GM21717 (cell line): Measurements from ENCODE around the gene PPP1R12C.
"Not testable (repeated sequence)": the region's sequence is repeated elsewhere in the genome, so short reads cannot be mapped to it uniquely, and the experiment has no call there.

ENCODE experiments used
- ATAC-seq: cut with Tn5 transposase; IDR thresholded peaks from one replicate; pipeline ENCODE4 v1.9.1; 2021; ENCODE audit warnings: mild to moderate bottlenecking, moderate library complexity; ENCODE audit not compliant: unreplicated experiment

PPP1R12C gene

DNA sequence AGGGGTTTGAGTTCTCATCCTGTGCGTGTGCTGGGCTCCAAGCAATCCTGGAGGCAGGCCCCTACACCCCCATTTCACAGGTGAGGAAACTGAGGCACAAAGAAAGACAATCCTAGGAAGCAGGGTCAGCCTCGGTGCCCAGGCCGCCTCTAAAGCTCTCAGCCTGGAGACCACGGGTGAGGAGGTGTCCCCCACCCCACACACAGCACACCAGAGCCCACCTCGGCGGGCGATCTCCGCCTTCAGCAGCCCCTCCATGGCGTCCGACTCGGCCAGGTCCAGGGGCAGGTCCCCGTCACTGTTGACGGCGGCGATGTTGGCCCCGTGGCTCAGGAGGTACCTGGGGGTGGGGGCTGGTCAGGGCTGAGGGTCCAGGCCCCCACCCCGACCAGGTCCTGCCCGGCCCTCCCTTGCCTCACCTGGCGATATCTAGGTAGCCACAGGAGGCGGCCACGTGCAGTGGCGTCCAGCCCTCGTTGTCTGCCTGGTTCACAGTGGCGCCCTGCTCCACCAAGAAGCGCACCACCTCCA, 5.1 kb downstream of the PPP1R12C start:
- ATAC-seq: no peak

DNA sequence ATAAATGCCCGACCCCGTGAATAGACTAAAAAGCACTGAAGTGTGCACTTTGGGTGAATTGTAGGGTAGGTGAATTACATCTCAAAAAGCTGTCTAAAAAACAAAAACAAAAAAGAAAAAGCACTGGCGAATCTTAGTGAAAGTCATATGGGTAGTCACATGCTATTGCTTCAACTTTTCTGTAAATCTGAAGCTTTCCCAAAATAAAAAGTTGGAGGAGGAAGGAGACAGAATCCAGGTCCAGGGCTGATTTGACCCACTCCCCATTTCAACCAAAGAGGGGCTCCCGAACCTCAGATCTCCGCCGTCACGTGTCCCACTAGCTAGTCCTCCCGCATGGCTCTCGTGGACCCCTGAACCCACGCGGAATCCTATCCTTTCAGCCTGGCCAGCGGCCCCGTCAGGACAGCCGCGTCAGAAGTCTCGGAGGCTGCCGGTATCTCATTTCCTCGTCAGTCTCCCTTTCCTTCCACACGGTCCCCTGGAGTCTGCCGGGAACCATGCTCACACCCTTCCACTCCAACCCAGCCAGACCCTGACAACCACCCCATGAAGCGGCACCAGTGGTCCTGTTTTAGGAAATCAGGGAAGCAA, 6.1 kb downstream of the PPP1R12C start:
- ATAC-seq: no peak

DNA sequence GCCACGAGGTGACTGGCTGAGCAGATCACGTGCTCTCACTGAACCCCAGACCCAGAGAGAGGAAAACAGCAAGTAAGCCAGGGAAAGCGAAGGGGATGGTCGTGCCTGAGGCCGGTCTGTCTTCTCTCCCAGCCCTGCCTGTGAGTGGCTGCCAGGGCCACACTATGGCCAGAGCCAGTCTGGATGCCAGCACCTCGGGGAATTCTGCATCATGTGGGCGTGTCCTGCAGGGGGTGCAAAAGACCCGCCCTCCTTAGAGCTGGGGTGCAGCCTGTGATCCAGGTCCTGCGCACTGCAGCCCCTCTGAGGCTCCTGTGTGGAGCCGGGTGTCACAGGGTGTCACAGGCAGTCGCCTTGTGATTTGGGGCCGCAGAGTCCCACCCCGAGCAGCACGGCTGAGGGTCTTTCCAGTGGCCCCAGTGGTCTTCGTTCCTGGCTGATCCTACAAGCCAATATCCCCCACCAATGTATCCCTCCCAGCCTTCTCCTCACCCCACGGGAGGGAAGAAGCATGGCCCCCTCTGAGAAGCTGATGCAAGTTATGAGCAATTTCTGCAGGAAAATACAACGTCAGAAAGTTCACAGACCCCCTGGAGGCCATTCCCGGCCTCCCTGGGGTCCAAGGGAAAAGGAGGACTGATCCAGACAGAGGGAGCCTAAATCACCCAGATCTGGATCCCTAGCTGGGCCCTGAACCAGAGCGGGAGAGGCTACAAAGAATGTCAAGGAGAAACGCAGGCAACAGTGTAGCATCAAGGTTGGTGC, 7.7 kb downstream of the PPP1R12C start:
- ATAC-seq: no peak

DNA sequence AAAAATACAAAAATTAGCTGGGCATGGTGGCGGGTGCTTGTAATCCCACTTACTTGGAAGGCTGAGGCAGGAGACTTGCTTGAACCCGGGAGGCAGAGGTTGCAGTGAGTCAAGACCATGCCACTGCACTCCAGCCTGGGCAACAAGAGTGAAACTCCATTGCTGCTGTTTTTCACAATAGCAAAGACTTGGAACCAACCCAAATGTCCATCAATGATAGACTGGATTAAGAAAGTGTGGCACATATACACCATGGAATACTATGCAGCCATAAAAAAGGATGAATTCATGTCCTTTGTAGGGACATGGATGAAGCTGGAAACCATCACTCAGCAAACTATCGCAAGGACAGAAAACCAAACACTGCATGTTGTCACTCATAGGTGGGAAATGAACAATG, 10.2 kb downstream of the PPP1R12C start:
- ATAC-seq: not testable (repeated sequence)

DNA sequence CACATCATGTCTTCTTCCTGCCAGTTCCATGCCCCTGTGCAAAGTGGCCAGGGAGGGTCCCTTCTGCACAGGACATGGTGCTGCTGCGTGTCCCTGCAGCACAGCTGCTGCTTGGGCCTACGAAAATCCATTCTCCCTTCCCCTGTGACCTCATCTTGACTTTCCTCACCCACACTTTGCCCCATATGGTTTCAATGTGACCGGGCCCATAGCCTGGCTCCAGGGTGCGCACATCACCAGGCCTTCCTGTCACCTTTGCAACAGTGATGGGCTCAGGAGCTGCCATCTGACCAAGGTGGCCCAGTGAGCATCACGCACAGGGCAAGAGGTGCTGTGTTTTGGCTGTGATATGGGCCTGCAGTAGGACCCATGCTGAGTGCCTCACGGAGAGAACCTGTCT, 10.8 kb downstream of the PPP1R12C start:
- no peak for ATAC-seq

GRCh38 chr19:55105237-55105636, 12.2 kb downstream of the PPP1R12C start:
- ATAC-seq: no peak

GRCh38 chr19:55103190-55103589, 14.2 kb downstream of the PPP1R12C start:
- ATAC-seq: no peak

GRCh38 chr19:55101261-55101660, 16.2 kb downstream of the PPP1R12C start:
- ATAC-seq: no peak

DNA sequence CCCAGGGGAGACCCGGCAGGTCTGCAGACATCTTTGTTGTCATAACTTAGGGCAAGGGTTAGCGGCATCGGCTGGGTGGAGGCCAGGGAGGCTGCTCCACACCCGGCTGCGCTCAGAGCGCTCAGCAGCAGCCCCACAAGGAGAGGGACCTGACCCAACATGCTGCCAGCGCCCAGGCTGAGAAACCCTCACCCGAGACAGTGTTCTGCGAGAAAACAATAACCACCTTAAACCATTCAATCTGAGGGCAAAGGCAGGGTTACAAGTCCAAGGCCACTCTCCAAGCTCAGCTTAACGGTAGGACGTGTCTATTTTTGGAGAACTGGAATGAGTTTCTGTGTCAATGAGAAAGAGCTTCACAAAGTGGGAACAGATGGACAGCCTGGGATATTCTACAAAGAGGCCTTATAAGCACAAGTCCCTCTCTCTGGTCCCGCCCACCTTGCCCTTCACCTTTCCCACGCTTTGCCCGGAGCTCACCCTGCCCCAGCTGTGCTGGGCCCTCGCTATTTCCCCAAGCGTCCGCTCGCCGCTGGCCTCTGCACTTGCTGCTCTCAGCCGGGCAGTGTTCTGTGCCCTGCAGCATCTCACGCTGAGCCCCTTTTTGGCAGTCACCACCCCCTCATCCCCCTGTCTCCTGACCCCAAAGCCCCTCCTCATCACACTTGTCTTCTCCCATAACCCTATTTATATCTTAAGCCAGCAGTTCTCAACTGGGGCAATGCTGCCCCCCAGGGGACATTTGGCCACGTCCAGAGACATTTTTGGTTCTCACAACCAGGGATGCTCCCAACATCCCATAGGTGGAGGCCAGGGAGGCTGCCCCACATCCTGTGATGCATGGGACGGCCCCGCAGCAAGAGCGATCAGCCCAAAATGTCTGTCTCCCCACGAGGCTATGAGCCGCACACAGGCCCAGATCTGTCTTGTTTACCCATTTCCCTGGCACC, 17.6 kb downstream of the PPP1R12C start:
- no peak for ATAC-seq

DNA sequence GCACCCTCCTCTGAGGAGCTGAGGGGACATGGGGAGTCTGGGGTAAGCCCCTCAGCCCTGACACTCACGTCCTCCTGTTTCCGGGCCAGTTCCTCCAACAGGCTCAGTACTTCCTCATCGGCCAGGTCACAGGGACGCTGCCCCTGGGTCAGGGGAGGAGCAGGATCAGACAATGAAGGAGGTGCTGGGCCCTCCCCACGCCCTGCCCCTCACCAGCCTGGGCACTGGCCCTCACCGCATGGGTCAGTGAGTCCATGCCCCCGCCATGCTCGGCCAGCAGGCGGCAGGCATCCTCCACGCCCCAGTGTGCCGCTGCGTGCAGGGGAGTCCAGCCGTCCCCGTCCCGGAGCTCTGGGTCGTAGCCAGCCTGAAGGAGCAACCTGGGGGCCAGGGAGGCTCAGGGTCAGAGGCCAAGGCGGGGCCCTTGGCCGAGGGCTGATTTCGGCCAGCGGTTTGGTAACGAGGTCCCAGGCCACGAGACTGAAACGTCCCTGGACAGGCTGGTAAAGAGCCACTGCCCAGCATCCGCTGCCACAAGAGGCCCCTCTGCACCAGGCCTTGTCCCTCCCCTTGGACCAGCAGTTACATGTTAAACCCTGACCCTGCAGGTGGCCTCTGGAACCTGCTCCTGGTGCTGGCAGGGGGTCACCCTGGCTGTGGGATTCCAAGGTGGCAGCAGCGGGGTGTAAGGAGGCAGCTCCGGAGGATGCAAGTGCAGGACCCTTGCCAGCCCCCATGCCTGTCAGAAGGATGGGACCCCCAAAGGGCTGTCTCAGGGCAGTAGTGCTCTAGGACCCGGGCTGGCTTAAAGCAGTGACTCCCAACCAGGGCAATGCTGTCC, 18.5 kb downstream of the PPP1R12C start:
- no peak for ATAC-seq

GRCh38 chr19:55097864-55098715, 19.3 kb downstream of the PPP1R12C start:
- no peak for ATAC-seq

DNA sequence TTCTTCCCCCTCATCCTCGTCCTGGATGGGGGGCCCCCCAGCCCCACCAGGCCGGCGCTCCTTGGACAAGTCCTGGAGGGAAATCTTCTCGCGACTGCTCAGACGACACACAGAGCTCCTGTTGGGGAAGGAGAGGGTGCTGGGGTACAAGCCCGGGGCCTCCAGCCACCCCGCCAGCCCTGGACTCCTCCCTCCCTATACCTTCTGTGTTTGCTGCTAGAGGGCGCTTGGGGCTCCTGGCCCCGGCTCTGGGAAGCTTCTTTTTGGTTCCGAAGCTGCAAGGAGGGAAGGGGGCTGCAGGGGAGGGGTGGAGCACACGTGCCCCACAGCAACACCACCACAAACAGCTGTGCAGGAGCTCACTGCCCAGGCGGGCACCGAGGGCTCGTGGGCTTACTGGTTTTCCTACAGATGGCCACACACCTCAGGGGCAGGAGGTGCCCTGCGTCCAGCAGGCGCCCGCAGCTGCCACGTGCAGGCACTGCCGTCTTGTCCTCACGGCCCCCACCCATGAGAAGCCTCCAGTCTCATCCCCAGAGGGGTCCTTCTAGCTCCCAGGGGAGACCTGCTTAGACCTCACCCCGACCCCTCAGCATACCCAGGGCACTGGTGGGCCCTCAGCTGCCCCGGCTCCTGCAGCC, 21.3 kb downstream of the PPP1R12C start:
- ATAC-seq: no peak

DNA sequence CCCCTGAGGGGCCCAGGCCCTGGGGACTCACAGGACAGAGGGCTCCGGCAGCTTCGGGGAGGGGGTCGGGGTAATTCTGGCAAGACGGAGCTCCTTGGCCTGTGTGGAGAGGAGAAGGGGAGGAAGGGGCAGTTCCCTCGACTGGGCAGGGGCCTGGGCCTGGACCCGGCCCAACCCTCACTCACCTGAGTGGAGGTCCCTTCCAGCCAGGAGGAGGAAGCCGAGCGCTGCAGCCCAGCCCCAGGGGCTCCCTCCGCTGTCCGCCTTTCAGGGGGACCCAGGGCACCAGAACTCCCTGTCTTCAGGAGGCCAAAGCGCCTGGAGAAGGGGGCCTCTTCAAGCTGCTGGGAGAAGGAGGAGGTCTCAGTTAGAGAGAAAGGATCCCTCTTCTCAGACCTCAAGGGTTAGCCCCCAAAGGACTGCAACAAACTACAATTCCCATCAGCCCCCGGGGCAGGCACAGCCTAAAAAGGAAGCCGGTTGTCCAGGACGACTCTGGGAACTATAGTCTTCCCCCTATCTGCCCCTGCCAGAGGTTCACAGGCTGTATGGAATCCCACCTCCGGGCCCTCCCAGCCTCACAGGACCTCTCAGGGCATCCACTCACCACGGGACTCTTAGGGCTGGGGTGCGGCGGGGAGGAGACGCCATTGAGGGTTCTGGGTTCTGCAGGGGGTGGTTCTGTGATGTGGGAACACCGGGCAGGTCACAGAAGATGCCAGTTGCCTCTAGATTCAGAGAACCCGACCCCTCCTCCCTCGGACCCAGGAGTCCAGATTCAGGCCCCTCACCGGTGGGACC, 22.0 kb downstream of the PPP1R12C start:
- no peak for ATAC-seq

DNA sequence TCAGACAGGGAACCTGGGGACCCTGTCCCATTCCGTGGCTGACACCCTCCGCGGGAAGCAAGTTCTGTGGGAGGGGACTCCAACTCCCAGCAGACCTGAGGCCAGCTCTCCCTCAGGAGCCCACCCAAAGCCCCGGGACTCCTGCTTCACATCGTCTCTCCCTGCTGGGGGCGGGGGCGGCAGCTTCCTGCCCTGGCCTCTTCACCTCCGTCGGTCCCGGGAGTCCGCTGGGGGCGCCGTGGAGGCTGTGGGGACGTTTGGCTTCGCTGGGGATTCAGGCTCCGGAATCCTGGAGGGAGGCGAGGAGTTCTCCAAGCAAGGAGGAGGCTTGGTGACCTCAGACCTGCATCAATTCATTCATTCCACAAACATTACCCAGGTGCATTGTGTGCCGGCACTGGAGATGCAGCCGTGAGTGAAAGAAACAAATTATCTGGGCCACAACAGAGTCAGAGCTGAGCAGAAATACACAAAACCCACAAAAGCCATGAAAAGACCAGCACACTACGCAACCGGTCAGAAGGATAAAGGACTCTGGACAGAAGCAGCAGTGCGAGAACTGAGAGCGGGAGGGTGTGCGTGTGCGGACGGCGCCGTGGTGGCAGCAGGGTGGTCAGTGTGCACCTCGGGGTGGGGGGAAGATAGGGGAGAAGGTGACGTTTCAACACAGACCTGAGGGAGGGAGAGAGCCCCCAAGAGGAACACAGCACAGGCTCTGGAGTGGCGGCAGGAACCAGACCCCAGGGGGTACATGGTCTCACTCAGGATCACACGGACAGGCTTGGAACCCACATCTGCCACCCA, 22.8 kb downstream of the PPP1R12C start:
- no peak for ATAC-seq

DNA sequence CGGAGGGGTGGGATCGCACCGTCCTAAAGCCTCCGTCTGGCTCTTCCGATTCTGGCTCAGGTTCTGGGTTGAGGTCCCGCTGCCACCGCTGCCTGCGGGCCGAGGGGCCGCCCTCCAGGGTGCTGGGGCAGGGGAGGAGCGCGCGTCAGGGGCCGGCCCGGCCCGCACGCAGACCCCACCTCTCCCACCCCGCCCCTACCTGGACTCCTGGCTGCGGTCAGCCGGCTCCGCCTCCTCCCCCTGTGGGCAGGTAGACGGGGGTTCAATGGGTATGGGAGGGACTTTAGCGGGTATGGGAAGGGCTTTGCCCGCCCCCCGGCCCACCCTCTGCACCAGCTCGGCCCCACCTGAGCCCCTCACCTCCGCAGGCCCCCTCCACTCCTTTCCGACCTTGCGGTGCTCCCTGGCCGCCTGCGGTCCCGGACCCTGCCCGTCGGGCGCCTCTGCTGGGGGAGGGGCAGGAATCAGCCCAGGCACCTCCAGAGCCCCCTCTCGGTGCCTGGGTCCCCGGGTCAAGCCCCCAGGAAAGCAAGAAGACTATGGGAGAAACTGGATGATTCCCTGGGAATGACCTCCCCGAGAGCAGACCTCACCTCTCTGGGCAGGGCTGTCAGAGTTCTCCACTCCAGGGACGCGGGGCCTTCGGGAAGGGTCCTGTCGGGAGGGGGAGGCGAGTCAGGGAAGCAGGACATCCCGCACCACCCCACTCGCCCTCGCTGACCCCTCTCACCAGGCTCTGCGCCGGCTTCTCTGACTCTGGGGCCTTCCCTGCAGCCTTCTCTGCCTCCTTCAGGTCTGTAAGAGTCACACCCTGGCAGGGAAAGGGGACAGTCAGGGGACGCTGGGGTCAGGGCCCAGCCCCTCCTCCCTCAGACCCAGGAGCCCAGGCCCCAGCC, 24.8 kb downstream of the PPP1R12C start:
- ATAC-seq: no peak

- no peak for ATAC-seq
Observed at GRCh38 chr19:55091955-55092354, 25.5 kb downstream of the PPP1R12C start.
